Endothelial cell of umbilical vein (primary cell): ENCODE results near the gene ATOSB. TPM values are rescaled to one million over a fixed set of nuclear protein-coding genes. Genes with fewer than 3 reads are reported as not detected.

Experiments
- BruUV-seq: library from RNA; stranded (reverse); fragments of 400-500 nt; replicated peaks from 2 replicates; lab custom pipeline; 2021; lab: Mats Ljungman, UMichigan
- CTCF ChIA-PET: fragments of 300-600, 350-600 bp; sonication (Branson Sonifier 250); formaldehyde crosslinking; loops from one replicate; lab custom pipeline; 2021; ENCODE audit warnings: antibody characterized with exemption, inconsistent platforms; lab: Charles Lee
- POLR2A ChIA-PET: fragments of 300-600, 350-600 bp; sonication (Branson Sonifier 250); formaldehyde crosslinking; loops from one replicate; lab custom pipeline; 2021; ENCODE audit warnings: antibody characterized with exemption, inconsistent platforms; lab: Charles Lee
- DNase-seq: peaks from one replicate; pipeline ENCODE4 v3.0.0-alpha.2; 2011; ENCODE audit warnings: low read depth, low spot score
- FAIRE-seq: peaks from 2 replicates; lab custom pipeline; 2011; peaks lifted over from hg19 to GRCh38; lab: Jason Lieb, UNC
- H2AFZ ChIP-seq: 2 replicates; pipeline ENCODE4 v1.6.0; 2012; ENCODE audit warnings: low read depth, low read length, control low read depth, inconsistent platforms
- H3K27ac ChIP-seq: 2 replicates; pipeline ENCODE4 v1.5.1; 2011; ENCODE audit warnings: low read depth, mild to moderate bottlenecking, control low read depth, low read length, moderate library complexity; ENCODE audit not compliant: insufficient read depth
- H3K27me3 ChIP-seq, 2 experiments: 2 replicates each; pipeline versions ENCODE4 v1.6.0 to v1.6.1; 2011; ENCODE audit warnings: low read length in 2 of 2, mixed read lengths in 1 of 2; ENCODE audit not compliant: control insufficient read depth in 2 of 2, insufficient read depth in 2 of 2
- H3K36me3 ChIP-seq, 2 experiments: 2 replicates in 1 of 2; 3 replicates in 1 of 2; pipeline ENCODE4 v1.5.1; 2011; ENCODE audit warnings: low read length in 2 of 2, mild to moderate bottlenecking in 1 of 2, moderate library complexity in 1 of 2; ENCODE audit not compliant: control insufficient read depth in 2 of 2, insufficient read depth in 2 of 2; ENCODE audit errors: extremely low read depth in 1 of 2
- H3K4me1 ChIP-seq: 3 replicates; pipeline ENCODE4 v1.5.1; 2011; ENCODE audit warnings: mild to moderate bottlenecking, low read length; ENCODE audit not compliant: control insufficient read depth, insufficient read depth; ENCODE audit errors: extremely low read depth
- H3K4me2 ChIP-seq: 2 replicates; pipeline ENCODE4 v1.6.1; 2011; ENCODE audit warnings: low read length, control low read depth, mixed read lengths; ENCODE audit not compliant: insufficient read depth
- H3K4me3 ChIP-seq, 3 experiments: fragments of 200-600 bp in 1 of 3; sonication (generic), shearing (Covaris generic) in 1 of 3; replicated peaks in 1 of 3; 2 replicates each; pipeline ENCODE4 v1.5.1; 2011 to 2016; ENCODE audit warnings: control low read depth in 3 of 3, low read length in 3 of 3, mild to moderate bottlenecking in 2 of 3, inconsistent platforms in 1 of 3, low read depth in 1 of 3, moderate library complexity in 1 of 3; ENCODE audit not compliant: insufficient read depth in 1 of 3
- H3K79me2 ChIP-seq: 2 replicates; pipeline ENCODE4 v1.6.0; 2012; ENCODE audit warnings: low read length, inconsistent platforms; ENCODE audit not compliant: control insufficient read depth, insufficient read depth
- H3K9ac ChIP-seq: replicated peaks from 2 replicates; pipeline ENCODE3; 2011; ENCODE audit warnings: low read length, control low read depth; ENCODE audit not compliant: insufficient read depth; ENCODE audit errors: extremely low read depth
- H3K9me1 ChIP-seq: replicated peaks from 3 replicates; pipeline ENCODE4 v1.6.0; 2011; ENCODE audit warnings: mild to moderate bottlenecking, low read length; ENCODE audit not compliant: control insufficient read depth, insufficient read depth; ENCODE audit errors: extremely low read depth
- H3K9me3 ChIP-seq: replicated peaks from 2 replicates; pipeline ENCODE4 v1.5.1; 2012; ENCODE audit warnings: low read length, inconsistent platforms; ENCODE audit not compliant: control insufficient read depth, insufficient read depth
- H4K20me1 ChIP-seq: replicated peaks from 2 replicates; pipeline ENCODE3; 2011; ENCODE audit warnings: mild to moderate bottlenecking, low read length; ENCODE audit not compliant: control insufficient read depth, insufficient read depth; ENCODE audit errors: extremely low read depth
- CTCF ChIP-seq, 2 donors: IDR thresholded peaks; 1 replicate in 1 of 2; 2 replicates in 1 of 2; pipeline ENCODE4 v1.5.1; 2011; ENCODE audit warnings: low read length in 2 of 2, mild to moderate bottlenecking in 2 of 2, moderate library complexity in 2 of 2, control low read depth in 1 of 2, inconsistent platforms in 1 of 2, low read depth in 1 of 2; ENCODE audit not compliant: insufficient read depth in 1 of 2; ENCODE audit errors: extremely low read depth in 1 of 2
- EZH2 ChIP-seq: IDR thresholded peaks from 2 replicates; pipeline ENCODE4 v1.6.1; 2012; ENCODE audit warnings: borderline replicate concordance, low read depth, mild to moderate bottlenecking, moderate library complexity, low read length, inconsistent platforms; ENCODE audit not compliant: severe bottlenecking
- FOS ChIP-seq: IDR thresholded peaks from 2 replicates; pipeline ENCODE4 v1.6.1; 2011; ENCODE audit warnings: mild to moderate bottlenecking, low read length, moderate library complexity, borderline replicate concordance; ENCODE audit not compliant: insufficient read depth
- GATA2 ChIP-seq: IDR thresholded peaks from 2 replicates; pipeline ENCODE4 v1.7.0; 2011; ENCODE audit warnings: low read depth, mild to moderate bottlenecking, moderate library complexity, mixed read lengths, low read length; ENCODE audit not compliant: insufficient read length, insufficient read depth
- JUN ChIP-seq: IDR thresholded peaks from 2 replicates; pipeline ENCODE4 v1.6.1; 2011; ENCODE audit warnings: borderline replicate concordance, low read depth; ENCODE audit not compliant: insufficient read length, insufficient read depth
- MAX ChIP-seq: IDR thresholded peaks from 2 replicates; pipeline ENCODE4 v1.6.1; 2011; ENCODE audit not compliant: insufficient read depth, insufficient read length
- MYC ChIP-seq: IDR thresholded peaks from one replicate; pipeline ENCODE4 v1.6.1; 2011; ENCODE audit warnings: mild to moderate bottlenecking, low read depth, low read length
- POLR2A ChIP-seq: IDR thresholded peaks from 2 replicates; pipeline ENCODE4 v1.6.1; 2012; ENCODE audit warnings: low read depth, mild to moderate bottlenecking, control low read depth, low read length
- POLR2AphosphoS5 ChIP-seq: IDR thresholded peaks from 2 replicates; pipeline ENCODE4 v1.6.1; 2012; ENCODE audit warnings: low read depth, mild to moderate bottlenecking, control low read depth, low read length, moderate library complexity; ENCODE audit not compliant: insufficient read depth
- dilution Hi-C: fragments of 300-500 bp; cut with MboI; formaldehyde crosslinking; loops from one replicate; pipeline ENCODE4 v1.15.0; 2019; ENCODE audit warnings: low sequenced_read_pairs; ENCODE audit not compliant: extremely low pct_ligation_motif_present
- intact Hi-C: fragments of 100-400 bp; cut with micrococcal nuclease; formaldehyde crosslinking; loops from one replicate; pipeline ENCODE4 v1.10.0; 2022
- polyA plus RNA-seq, 4 experiments: library from polyadenylated mRNA; depleted of rRNA in 3 of 4; stranded (reverse) in 3 of 4; unstranded in 1 of 4; fragments of >200 nt; gene quantifications; 2 replicates each; pipeline versions ENCODE4 v1.2.1 to v1.2.3, GENCODE V29; 2011 to 2012; ENCODE audit warnings: missing spikeins in 1 of 4
- total RNA-seq: library from RNA; stranded (reverse); gene quantifications from 2 replicates; pipeline ENCODE4 v1.2.3, GENCODE V29; 2021

Gene ATOSB
- total and polyA plus RNA-seq, 2 donors (not counting 3 experiments of a cell fraction or from before 2014, with no cell fraction given): 34.7 to 58.0 TPM

GRCh38 chr9:35136866-35137265 lies 21.2 kb upstream of the ATOSB start:
- dilution Hi-C loops (no loop called here), intact Hi-C loops (no loop called here)
- H3K4me1 ChIP-seq: no peaks in the 10 kb centered on the region
- no peaks in the 10 kb centered on the region for H3K27me3 ChIP-seq
- H3K9ac ChIP-seq: no peak overlapping the region
- H3K4me2 ChIP-seq: no peak overlapping the region
- H3K4me3 ChIP-seq: no peak overlapping the region
- H3K36me3 ChIP-seq: no peaks in the 10 kb centered on the region
- DNase-seq (no peak), FAIRE-seq (no peak)
- no peaks in the 10 kb centered on the region for H3K79me2 ChIP-seq
- no peaks in the 10 kb centered on the region for H3K9me1 ChIP-seq
- no peaks in the 10 kb centered on the region for H3K9me3 ChIP-seq
- ChIA-PET CTCF (interaction anchor here (2.0 kb wide), 1 partner anchor 13 kb away, joined by 4 read pairs; no protein-coding TSS in a partner anchor), POLR2A (no interaction called here)
- TF ChIP-seq GATA2 (no peak), MYC (no peak), JUN (no peak), FOS (no peak), MAX (no peak), CTCF (IDR thresholded peaks at IDR 0.05; ENCODE audit: extremely low read depth in 1 of 2, insufficient read depth in 1 of 2, low read depth in 1 of 2, low read length in 2 of 2) (no peak), POLR2AphosphoS5 (no peak), EZH2 (no peak), POLR2A (no peak)
- no peaks in the 10 kb centered on the region for H4K20me1 ChIP-seq
- H3K27ac ChIP-seq: no peak overlapping the region
- no peak overlapping the region for H2AFZ ChIP-seq
- no TSS peak for BruUV-seq
